Spleen (tissue), 11 donors: Measurements from ENCODE around the gene LIMA1. TPM values are rescaled to one million over a fixed set of nuclear protein-coding genes. Genes with fewer than 3 reads are reported as not detected.
"Not testable (repeated sequence)": the region's sequence is repeated elsewhere in the genome, so short reads cannot be mapped to it uniquely, and the experiment has no call there.

ENCODE experiments used
- DNase-seq: peaks from one replicate; pipeline ENCODE4 v3.0.0-alpha.2; 2020
- H3K27ac ChIP-seq, 8 donors: fragments of 200-600 bp; sonication (generic) in 7 of 8; 1 replicate in 4 of 8; 2 replicates in 4 of 8; pipeline versions ENCODE4 v1.5.0 to v1.8.0; 2016 to 2021; ENCODE audit warnings: inconsistent platforms in 4 of 8, mild to moderate bottlenecking in 4 of 8, moderate library complexity in 1 of 8
- H3K27me3 ChIP-seq, 7 donors: fragments of 200-600 bp; sonication (generic) in 6 of 7; replicated peaks in 1 of 7; 1 replicate in 4 of 7; 2 replicates in 3 of 7; pipeline versions ENCODE4 v1.5.0 to v1.8.0; 2016 to 2021; ENCODE audit warnings: inconsistent platforms in 3 of 7, mild to moderate bottlenecking in 1 of 7
- H3K36me3 ChIP-seq, 6 donors: fragments of 200-600 bp; sonication (generic) in 5 of 6; 1 replicate in 4 of 6; 2 replicates in 2 of 6; pipeline versions ENCODE4 v1.5.0 to v1.8.0; 2016 to 2021; ENCODE audit warnings: inconsistent platforms in 2 of 6
- H3K4me1 ChIP-seq, 6 donors: fragments of 200-600 bp; sonication (generic) in 5 of 6; 1 replicate in 3 of 6; 2 replicates in 3 of 6; pipeline versions ENCODE4 v1.5.0 to v1.8.0; 2016 to 2021; ENCODE audit warnings: inconsistent platforms in 3 of 6
- H3K4me3 ChIP-seq, 8 donors: fragments of 200-600 bp; sonication (generic) in 7 of 8; 1 replicate in 4 of 8; 2 replicates in 4 of 8; pipeline versions ENCODE4 v1.5.0 to v1.8.0; 2016 to 2021; ENCODE audit warnings: inconsistent platforms in 4 of 8, mild to moderate bottlenecking in 4 of 8, moderate library complexity in 2 of 8
- H3K9me3 ChIP-seq, 8 donors: fragments of 200-600 bp; sonication (generic) in 7 of 8; 1 replicate in 4 of 8; 2 replicates in 4 of 8; pipeline versions ENCODE4 v1.5.0 to v1.8.0; 2016 to 2021; ENCODE audit warnings: inconsistent platforms in 4 of 8
- CTCF ChIP-seq, 11 experiments: fragments of 200-600 bp in 7 of 11; fragments of 450-650 bp in 4 of 11; sonication (generic) in 4 of 11; IDR thresholded peaks in 8 of 11; conservative IDR thresholded peaks in 3 of 11; 1 replicate in 7 of 11; 2 replicates in 4 of 11; pipeline versions ENCODE4 v1.4.0 to v1.8.0; 2016 to 2021; ENCODE audit warnings: antibody characterized with exemption in 11 of 11, inconsistent platforms in 4 of 11, mild to moderate bottlenecking in 1 of 11
- POLR2A ChIP-seq, 3 donors: fragments of 450-650 bp; IDR thresholded peaks; one replicate each; pipeline ENCODE4 v1.5.1; 2017; ENCODE audit warnings: antibody characterized with exemption in 3 of 3, mild to moderate bottlenecking in 1 of 3
- POLR2AphosphoS5 ChIP-seq, 3 donors: sonication (generic); formaldehyde crosslinking; IDR thresholded peaks; one replicate each; pipeline ENCODE4 v1.5.1; 2017; ENCODE audit warnings: antibody characterized with exemption in 3 of 3
- WGBS, 5 donors: extraction: QIAGEN DNeasy Blood & Tissue Kit in 3 of 5; methylation state at CpG; one replicate each; pipeline versions ENCODE4 v1.1.5 to v1.1.7; 2013 to 2018; 5-methylcytosine and 5-hydroxymethylcytosine counted together
- intact Hi-C: fragments of 100-400 bp; cut with DNase I; formaldehyde crosslinking; loops from one replicate; pipeline ENCODE4 v1.15.0; 2023; ENCODE audit warnings: low total_unique reads
- polyA plus RNA-seq, 3 donors: library from polyadenylated mRNA; stranded (reverse); fragments of 200-250 nt; gene quantifications; one replicate each; pipeline ENCODE4 v1.2.1, GENCODE V29; 2013
- total RNA-seq, 7 donors: library from RNA; depleted of rRNA in 3 of 7; stranded (reverse); fragments of >200 nt in 3 of 7; fragmentation: NEBNext Ultra II Directional in 4 of 7; extraction: Animal tissue kit (Norgen Biotek cat#: 25700) in 4 of 7; gene quantifications; one replicate each; pipeline versions ENCODE4 v1.1.0 to v1.2.1, GENCODE V29; 2016 to 2021
- donor health status: healthy with polysubstance abuse.
- donor health status: DM: no; HTN: no; CAD: no; lungs with moderate emphysema.
- donor health status: DM: no; HTN: no; CAD: no.
- donor health status: Bipolar disorder and iron deficiency.
- donor health status: healthy.
- donor health status: DM: no; HTN: no; CAD: no.
- donor health status: DM: yes; HTN: yes; CAD: no.

Gene LIMA1
- total and polyA plus RNA-seq, 10 donors = 15.3 to 102 (median 61.2) TPM

DNA sequence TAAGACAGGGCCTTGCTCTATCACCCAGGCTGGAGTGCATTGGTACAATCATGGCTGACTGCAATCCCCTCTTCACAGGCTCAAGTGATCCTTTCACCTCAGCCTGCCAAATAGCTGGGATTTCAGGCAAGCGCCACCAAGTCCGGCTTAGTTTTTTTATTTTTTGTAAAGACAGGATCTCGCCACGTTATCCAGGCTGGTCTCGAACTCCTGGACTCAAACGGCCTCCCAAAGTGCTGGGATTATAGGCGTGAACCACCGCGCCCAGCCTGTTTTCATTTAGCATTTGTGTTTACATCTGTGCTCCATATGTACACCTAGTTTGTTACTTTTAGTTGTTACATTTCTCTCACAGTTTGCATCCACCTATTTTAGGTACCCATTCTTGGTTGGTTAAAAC, 32.5 kb upstream of the LIMA1 start:
- Histone ChIP-seq H3K9me3 (no peaks in the 10 kb centered on the region), H3K27me3 (no peaks in the 10 kb centered on the region), H3K27ac (no peak overlapping the region), H3K36me3 (no peaks in the 10 kb centered on the region), H3K4me3 (no peak overlapping the region), H3K4me1 (no peaks in the 10 kb centered on the region)
- TF ChIP-seq POLR2AphosphoS5 (IDR thresholded peaks at IDR 0.05) (no peak), CTCF (IDR thresholded peaks at IDR 0.05 in 8 of 11, conservative IDR thresholded peaks at IDR 0.05 in 3 of 11) (no peak), POLR2A (IDR thresholded peaks at IDR 0.05) (no peak)
- intact Hi-C loops = no loop called here
- DNase-seq = no peak
- WGBS, 5 donors = 94 to 97% (median 96%) methylated on average over 9 of the region's 9 CpGs

DNA sequence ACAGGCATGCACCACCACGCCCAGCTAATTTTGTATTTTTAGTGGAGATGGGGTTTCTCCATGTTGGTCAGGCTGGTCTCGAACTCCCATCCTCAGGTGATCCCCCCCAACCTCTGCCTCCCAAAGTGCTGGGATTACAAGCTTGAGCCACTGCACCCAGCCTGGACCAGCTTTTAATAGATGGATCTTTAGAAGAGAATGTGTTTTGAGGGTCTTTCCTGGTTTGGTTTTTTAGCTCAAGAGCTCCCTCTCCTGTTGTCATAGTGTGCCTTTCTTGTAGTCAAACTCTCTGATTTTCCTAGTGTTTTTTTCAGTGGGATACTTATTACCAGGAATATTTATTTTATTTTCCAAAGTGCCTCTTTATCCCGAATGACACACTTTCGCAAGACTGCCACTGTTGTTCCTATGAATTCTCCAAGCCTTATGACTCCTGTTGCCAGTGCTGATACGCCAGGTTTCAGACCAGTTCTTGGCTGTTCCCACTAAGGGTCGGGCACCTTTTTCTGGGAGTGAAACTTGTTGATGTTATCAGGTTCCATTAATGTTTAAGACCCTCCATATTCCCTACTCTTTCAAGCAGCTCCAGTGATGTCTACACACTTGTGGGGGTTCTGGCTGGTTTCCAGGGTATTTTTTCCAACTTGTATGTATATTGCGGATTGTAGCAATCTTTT, 31.5 kb upstream of the LIMA1 start:
- Histone ChIP-seq H3K4me1 (no peaks in the 10 kb centered on the region), H3K27ac (no peak overlapping the region), H3K4me3 (no peak overlapping the region), H3K27me3 (no peaks in the 10 kb centered on the region), H3K9me3 (no peaks in the 10 kb centered on the region), H3K36me3 (no peaks in the 10 kb centered on the region)
- TF ChIP-seq POLR2AphosphoS5 (IDR thresholded peaks at IDR 0.05) = no peak
- peak in 8 of 11 experiments; percentile 25 to 59 (median 42) for TF ChIP-seq CTCF (IDR thresholded peaks at IDR 0.05 in 8 of 11, conservative IDR thresholded peaks at IDR 0.05 in 3 of 11)
- TF ChIP-seq POLR2A (IDR thresholded peaks at IDR 0.05) = no peak
- WGBS, 5 donors = 77 to 80% (median 78%) methylated on average over 7 of the region's 7 CpGs
- DNase-seq = no peak
- intact Hi-C loops = no loop called here

- intact Hi-C loops, H3K27ac ChIP-seq, H3K4me1 ChIP-seq, H3K27me3 ChIP-seq, DNase-seq, H3K4me3 ChIP-seq, H3K9me3 ChIP-seq, H3K36me3 ChIP-seq: not testable (repeated sequence)
- 82 to 98% (median 96%) methylated on average over 8 of the region's 8 CpGs for WGBS, 5 donors
Observed at GRCh38 chr12:50313971-50314370, 30.7 kb upstream of the LIMA1 start.

DNA sequence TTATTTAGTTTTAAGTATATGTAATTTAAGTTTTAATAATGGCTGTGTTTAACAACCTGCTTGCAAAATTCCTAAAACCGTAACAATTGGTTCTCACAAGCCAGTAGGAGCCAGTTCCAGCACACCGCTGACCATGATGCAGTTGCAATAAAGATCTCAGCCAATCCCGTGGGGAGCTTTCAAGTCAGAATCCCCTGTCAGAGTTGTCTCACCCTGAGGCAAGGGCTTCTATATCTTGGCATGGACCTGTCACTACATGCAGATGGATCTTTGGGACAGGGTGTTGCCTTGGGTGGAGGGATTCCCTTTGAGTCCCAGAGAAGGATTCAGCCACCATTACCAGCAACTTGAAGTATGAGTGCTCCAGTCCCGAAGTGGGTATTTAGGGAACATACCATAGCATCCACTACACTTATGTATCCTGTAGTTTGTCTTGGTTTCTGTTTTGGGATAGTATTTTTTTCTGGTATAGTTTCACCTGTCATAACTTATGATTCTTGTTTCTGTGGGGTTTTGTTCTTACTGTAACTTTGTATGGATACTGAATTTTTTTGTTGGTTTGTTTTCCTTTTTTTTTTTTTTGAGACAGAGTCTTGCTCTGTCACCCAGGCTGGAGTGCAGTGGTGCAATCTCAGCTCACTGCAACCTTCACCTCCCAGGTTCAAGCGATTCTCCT, 30.1 kb upstream of the LIMA1 start:
- no peak overlapping the region for H3K27ac ChIP-seq
- no peaks in the 10 kb centered on the region for H3K4me1 ChIP-seq
- H3K9me3 ChIP-seq = no peaks in the 10 kb centered on the region
- H3K27me3 ChIP-seq = no peaks in the 10 kb centered on the region
- no peak for DNase-seq
- H3K4me3 ChIP-seq = no peak overlapping the region
- WGBS, 5 donors = 89 to 99% (median 92%) methylated on average over 5 of the region's 5 CpGs
- TF ChIP-seq POLR2AphosphoS5 (IDR thresholded peaks at IDR 0.05) = no peak
- no peak for TF ChIP-seq CTCF (IDR thresholded peaks at IDR 0.05 in 8 of 11, conservative IDR thresholded peaks at IDR 0.05 in 3 of 11)
- no peak for TF ChIP-seq POLR2A (IDR thresholded peaks at IDR 0.05)
- intact Hi-C loops = no loop called here
- H3K36me3 ChIP-seq = no peaks in the 10 kb centered on the region

GRCh38 chr12:50311858-50312609, 28.7 kb upstream of the LIMA1 start:
- intact Hi-C loops, H3K4me3 ChIP-seq, H3K9me3 ChIP-seq, DNase-seq, H3K36me3 ChIP-seq, H3K4me1 ChIP-seq, H3K27me3 ChIP-seq: not testable (repeated sequence)
- H3K27ac ChIP-seq = peak overlapping the region in 1 of 8 donors; percentile 10
- WGBS, 5 donors = 79 to 94% (median 88%) methylated on average over 11 of the region's 11 CpGs
